Right ventricle myocardium superior (tissue), 1 donor: ENCODE results near the gene PKMYT1. TPM values are rescaled to one million over a fixed set of nuclear protein-coding genes. Genes with fewer than 3 reads are reported as not detected.
"Not testable (repeated sequence)": the region's sequence is repeated elsewhere in the genome, so short reads cannot be mapped to it uniquely, and the experiment has no call there.

Experiments
- ATAC-seq: fragments of 200-7000 bp; cut with Tn5 transposase; one replicate; pipeline ENCODE4 v1.9.1; 2020; ENCODE audit warnings: mild to moderate bottlenecking; ENCODE audit not compliant: poor library complexity
- DNase-seq: peaks from one replicate; pipeline ENCODE4 v3.0.0-alpha.2; 2020
- intact Hi-C: fragments of 100-400 bp; cut with DNase I; formaldehyde crosslinking; loops from one replicate; pipeline ENCODE4 v1.11.2; 2022
- total RNA-seq: library from RNA; stranded (reverse); fragmentation: NEBNext Ultra II Directional; extraction: Animal tissue kit (Norgen Biotek cat#: 25700); gene quantifications from one replicate; pipeline ENCODE4 v1.2.1, GENCODE V29; 2021
- donor health status: DM: no; HTN: yes; CAD: no; lungs with severe emphysema.

The PKMYT1 gene
- total RNA-seq, 1 donor from 2014 or later, result 1.1 TPM

GRCh38 chr16:2952679-2953078 is 27.6 kb downstream of the PKMYT1 start:
- DNase-seq (no peak), ATAC-seq (peak; percentile 28)

GRCh38 chr16:2950773-2951172 is 29.5 kb downstream of the PKMYT1 start:
- DNase-seq (no peak), ATAC-seq (no peak)
- intact Hi-C loops, result no loop called here

More at GRCh38 chr16:2952679-2953078, 27.6 kb downstream of the PKMYT1 start:
- intact Hi-C loops, result no loop called here

- ATAC-seq (no peak), DNase-seq (no peak)
- intact Hi-C loops, result no loop called here
Observed at GRCh38 chr16:2950353-2950724, 29.9 kb downstream of the PKMYT1 start.

GRCh38 chr16:2949705-2950352 is 30.4 kb downstream of the PKMYT1 start:
- ATAC-seq, result no peak
- no peak for DNase-seq
- intact Hi-C loops, result no loop called here

GRCh38 chr16:2948807-2949704 is 31.2 kb downstream of the PKMYT1 start:
- ATAC-seq, result no peak

DNA sequence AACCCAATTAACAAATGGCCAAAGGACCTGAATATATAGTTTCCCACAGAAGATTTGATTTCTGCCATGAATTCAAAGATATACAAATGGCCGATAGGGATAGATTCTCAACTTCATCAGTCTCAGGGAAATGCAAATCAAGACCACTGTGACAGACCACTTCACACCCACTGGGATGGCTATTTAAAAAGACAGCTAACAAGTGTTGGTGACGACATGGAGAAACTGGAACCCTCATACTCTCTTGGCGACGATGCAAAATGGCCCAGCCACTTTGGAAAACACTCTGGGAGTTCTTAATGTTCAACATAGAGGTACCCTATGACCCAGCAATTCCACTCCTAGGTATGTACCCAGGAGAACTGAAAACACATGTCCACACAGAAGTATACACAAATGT is 33.6 kb downstream of the PKMYT1 start:
- intact Hi-C loops, result no loop called here
- DNase-seq (no peak), ATAC-seq (no peak)

More at GRCh38 chr16:2948807-2949704, 31.2 kb downstream of the PKMYT1 start:
- intact Hi-C loops, result no loop called here
- no peak for DNase-seq

GRCh38 chr16:2943716-2944115 is 36.5 kb downstream of the PKMYT1 start:
- DNase-seq, intact Hi-C loops, ATAC-seq: not testable (repeated sequence)

DNA sequence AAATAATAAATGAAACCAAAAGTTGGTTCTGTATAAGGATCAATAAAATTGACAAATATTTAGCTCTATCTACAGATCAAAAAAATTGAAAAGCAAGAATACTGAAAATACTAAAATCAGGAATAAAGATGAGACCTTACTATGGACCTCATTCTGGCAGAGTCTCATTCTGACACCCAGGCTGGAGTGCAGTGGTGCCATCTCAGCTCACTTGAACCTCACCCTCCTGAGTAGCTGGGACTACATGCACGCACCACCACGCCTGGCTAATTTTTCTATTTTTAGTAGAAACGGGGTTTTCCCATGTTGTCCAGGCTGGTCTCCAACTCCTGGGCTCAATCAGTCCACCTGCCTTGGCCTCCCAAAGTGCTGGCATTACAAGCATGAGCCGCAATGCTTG is 38.2 kb downstream of the PKMYT1 start:
- intact Hi-C loops, result no loop called here
- ATAC-seq (no peak), DNase-seq (no peak)

- intact Hi-C loops, result no loop called here
- DNase-seq (no peak), ATAC-seq (no peak)
Observed at GRCh38 chr16:2939968-2940367, 40.3 kb downstream of the PKMYT1 start.

DNA sequence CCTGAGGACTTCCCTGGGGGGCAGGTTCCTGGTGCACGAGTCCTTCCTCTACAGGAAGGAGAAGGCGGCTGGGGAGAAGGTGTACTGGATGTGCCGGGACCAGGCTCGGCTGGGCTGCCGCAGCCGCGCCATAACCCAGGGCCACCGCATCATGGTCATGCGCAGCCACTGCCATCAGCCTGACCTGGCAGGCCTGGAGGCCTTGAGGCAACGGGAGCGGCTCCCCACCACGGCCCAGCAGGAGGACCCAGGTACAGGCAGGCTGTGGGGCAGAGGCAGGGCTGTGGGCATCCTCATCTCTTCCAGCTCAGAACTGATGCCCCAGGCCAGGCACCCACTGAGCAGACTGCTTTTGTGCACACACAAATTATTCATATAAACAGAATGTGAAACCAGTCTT is 42.0 kb downstream of the PKMYT1 start:
- no peak for ATAC-seq
- DNase-seq, result no peak
- intact Hi-C loops, result no loop called here

- no peak for ATAC-seq
- intact Hi-C loops, result no loop called here
- no peak for DNase-seq
Observed at GRCh38 chr16:2937170-2937569, 43.1 kb downstream of the PKMYT1 start.

DNA sequence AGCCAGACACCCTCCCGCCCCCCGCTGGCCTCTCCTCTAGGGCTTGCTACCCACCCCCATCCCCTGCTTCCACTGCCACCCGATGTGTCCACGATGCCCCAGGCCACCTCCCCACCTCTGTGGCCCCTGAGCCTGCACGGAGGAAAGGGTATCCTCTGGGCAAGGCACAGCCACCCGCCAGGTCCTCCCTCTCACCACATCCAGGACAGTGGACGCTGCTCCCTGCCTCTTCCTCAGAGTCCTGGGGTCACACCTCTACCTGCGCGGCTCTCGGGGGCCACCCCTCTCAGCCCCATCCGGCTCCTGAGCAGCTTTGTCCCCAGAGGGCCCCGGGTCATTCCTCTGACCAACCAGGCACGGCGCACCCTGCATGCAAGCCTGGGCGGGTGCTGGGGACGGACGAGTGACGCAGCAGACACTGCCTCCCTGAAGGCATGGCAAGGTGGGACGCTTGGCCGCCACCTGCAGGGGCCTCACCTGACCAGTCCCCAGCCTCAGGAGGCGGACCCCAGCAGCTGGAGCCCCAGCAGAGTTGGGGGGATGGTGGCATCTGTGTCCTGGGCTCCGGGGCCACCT is 43.7 kb downstream of the PKMYT1 start:
- intact Hi-C loops, result no loop called here
- no peak for ATAC-seq
- DNase-seq, result no peak

DNA sequence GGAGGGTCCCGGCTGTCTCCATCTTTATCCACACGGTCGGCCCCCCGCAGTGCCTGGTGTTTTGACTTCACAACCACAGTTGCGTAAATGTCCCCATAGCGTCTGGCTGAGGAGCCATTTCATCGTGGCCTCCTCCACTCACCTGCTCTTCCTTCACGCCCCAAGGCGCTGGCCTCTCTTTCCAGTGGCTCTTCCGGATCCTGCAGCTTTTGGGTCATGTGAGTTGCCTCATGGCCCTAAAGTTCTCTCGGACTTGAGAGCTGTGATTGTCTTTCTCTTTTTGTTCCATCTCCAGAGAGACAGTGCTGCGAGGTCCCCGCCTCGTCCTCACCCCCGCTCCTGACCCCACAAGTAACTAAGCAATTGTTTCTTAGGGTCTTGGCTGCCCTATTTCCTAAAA is 45.8 kb downstream of the PKMYT1 start:
- intact Hi-C loops, result no loop called here
- ATAC-seq (no peak), DNase-seq (no peak)

DNA sequence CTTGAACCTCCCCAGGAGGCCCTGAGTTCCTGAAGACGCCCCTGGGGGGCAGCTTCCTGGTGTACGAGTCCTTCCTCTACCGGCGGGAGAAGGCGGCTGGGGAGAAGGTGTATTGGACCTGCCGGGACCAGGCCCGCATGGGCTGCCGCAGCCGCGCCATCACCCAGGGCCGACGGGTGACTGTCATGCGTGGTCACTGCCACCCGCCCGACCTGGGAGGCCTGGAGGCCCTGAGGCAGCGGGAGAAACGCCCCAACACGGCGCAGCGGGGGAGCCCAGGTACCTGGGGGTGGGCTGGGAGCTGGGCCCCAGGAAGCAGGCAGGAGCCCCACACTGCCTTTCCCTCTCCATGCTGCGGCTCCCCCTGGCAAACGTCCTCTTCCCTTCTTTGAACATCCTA is 46.5 kb downstream of the PKMYT1 start:
- DNase-seq (no peak), ATAC-seq (no peak)
- intact Hi-C loops, result no loop called here

- intact Hi-C loops, result no loop called here
- DNase-seq, result no peak
- ATAC-seq, result no peak
Observed at GRCh38 chr16:2933136-2933535, 47.1 kb downstream of the PKMYT1 start.

DNA sequence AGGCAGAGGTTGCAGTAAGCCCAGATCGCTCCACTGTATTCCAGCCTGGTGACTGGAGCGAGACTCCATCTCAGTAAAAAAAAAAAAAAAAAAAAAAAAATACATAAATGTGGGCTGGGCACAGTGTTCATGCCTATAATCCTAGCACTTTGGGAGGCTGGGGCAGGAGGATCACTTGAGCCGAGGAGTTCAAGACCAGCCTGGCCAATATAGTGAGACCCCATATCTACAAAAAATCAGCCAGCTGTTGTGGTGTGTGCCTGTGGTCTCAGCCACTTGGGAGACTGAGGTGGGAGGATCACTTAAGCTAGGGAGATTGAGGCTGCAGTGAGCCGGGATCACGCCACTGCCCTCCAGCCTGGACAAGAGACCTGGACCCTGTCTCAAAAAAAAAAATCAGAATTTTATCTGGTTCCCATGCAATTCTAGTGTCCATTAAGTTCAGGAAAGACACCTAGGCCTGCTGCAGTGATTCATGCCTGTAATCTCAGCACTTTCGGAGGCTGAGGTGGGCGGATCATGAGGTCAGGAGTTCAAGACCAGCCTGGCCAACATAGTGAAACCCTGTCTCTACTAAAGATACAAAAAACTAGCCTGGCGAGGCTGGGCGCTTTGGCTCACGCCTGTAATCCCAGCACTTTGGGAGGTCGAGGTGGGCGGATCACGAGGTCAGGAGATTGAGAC is 48.9 kb downstream of the PKMYT1 start:
- intact Hi-C loops, DNase-seq, ATAC-seq: not testable (repeated sequence)

DNA sequence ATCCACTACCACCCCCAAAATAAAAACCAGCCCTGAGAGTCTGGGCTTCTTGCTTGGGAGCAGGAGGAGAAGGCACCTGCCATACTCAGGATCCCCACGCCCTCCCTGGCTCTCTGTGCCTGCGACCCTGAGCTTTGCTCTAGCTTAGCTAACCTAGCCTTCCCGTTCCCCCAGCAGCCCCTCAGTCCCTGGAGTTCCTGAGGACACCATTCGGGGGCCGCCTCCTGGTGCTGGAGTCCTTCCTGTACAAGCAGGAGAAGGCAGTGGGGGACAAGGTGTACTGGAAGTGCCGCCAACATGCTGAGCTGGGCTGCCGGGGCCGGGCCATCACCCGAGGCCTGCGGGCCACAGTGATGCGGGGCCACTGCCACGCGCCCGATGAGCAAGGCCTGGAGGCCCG is 50.0 kb downstream of the PKMYT1 start:
- DNase-seq (no peak), ATAC-seq (no peak)
- intact Hi-C loops, result no loop called here

GRCh38 chr16:2929693-2930092 is 50.6 kb downstream of the PKMYT1 start:
- intact Hi-C loops, result no loop called here
- DNase-seq (no peak), ATAC-seq (no peak)

DNA sequence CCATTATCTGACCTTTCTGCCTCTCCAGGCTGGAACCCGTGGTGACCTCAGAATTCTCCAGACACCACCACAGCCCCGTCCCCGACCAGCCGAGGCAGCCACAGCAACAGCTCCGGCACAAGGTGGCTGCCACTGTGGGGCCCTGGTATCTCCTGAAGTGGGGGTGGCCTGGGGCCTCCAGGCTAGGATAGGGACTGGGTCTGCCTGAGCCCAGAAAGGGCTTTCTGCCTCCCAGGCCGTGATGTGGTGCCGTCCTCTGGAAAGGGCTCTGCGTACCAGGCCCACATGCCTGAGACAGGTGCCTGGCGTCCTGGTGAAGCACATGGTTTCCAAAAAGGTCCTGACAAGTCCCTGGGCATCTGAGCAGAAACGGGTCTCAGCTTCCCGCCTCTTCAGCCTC is 51.5 kb downstream of the PKMYT1 start:
- DNase-seq (no peak), ATAC-seq (no peak)
- intact Hi-C loops, result no loop called here
